Vagina (tissue), 2 donors: ENCODE results near the gene TNFRSF6B. TPM values are rescaled to one million over a fixed set of nuclear protein-coding genes. Genes with fewer than 3 reads are reported as not detected.

ENCODE experiments used
- DNase-seq, 2 donors: peaks; one replicate each; pipeline ENCODE4 v3.0.0-alpha.2; 2017; ENCODE audit errors: extremely low spot score in 2 of 2
- H3K27ac ChIP-seq: fragments of 200-600 bp; sonication (generic); one replicate; pipeline ENCODE4 v1.5.1; 2019
- H3K27me3 ChIP-seq: fragments of 200-600 bp; sonication (generic); one replicate; pipeline ENCODE4 v1.5.1; 2019
- H3K36me3 ChIP-seq, 2 donors: fragments of 200-600 bp; sonication (generic); one replicate each; pipeline ENCODE4 v1.5.1; 2017 to 2019
- H3K4me1 ChIP-seq: fragments of 200-600 bp; sonication (generic); one replicate; pipeline ENCODE4 v1.5.1; 2019
- H3K4me3 ChIP-seq, 2 donors: fragments of 200-600 bp; sonication (generic); 1 replicate in 1 of 2; 2 replicates in 1 of 2; pipeline ENCODE4 v1.5.1; 2016 to 2019
- H3K9me3 ChIP-seq: fragments of 200-600 bp; sonication (generic); one replicate; pipeline ENCODE4 v1.5.1; 2019
- POLR2A ChIP-seq, 2 donors: fragments of 450-650 bp; IDR thresholded peaks; one replicate each; pipeline ENCODE4 v1.6.1; 2017; ENCODE audit warnings: antibody characterized with exemption in 2 of 2, mild to moderate bottlenecking in 2 of 2, moderate library complexity in 2 of 2
- POLR2AphosphoS5 ChIP-seq, 2 donors: sonication (generic); formaldehyde crosslinking; IDR thresholded peaks; one replicate each; pipeline ENCODE4 v1.9.0; 2017; ENCODE audit warnings: antibody characterized with exemption in 2 of 2, mild to moderate bottlenecking in 2 of 2, low read depth in 1 of 2; ENCODE audit not compliant: insufficient read depth in 1 of 2
- intact Hi-C: fragments of 100-400 bp; cut with DNase I; formaldehyde crosslinking; loops from one replicate; pipeline ENCODE4 v1.15.1; 2023
- small RNA-seq: library from RNA; depleted of rRNA; stranded (forward); fragments of <200 nt; gene quantifications from one replicate; pipeline ENCODE3, GENCODE V24; 2016
- total RNA-seq: library from RNA; depleted of rRNA; stranded (reverse); fragments of >200 nt; gene quantifications from one replicate; pipeline ENCODE4 v1.2.3, GENCODE V29; 2016
- TF ChIP-seq, protein P1 (sequence below), 3 experiments: fragments of 450-650 bp in 2 of 3; fragments of 200-600 bp in 1 of 3; sonication (generic) in 1 of 3; IDR thresholded peaks; one replicate each; pipeline ENCODE4 v1.5.1; 2017 to 2019; ENCODE audit warnings: antibody characterized with exemption in 3 of 3, mild to moderate bottlenecking in 2 of 3, moderate library complexity in 2 of 3

The TNFRSF6B gene
- total RNA-seq, 1 donor from 2014 or later = 16.7 TPM

GRCh38 chr20:63745961-63746731, 49.7 kb downstream of the TNFRSF6B start:
- no peaks in the 10 kb centered on the region for H3K27me3 ChIP-seq
- peaks cover 0 to 19% of the 10 kb centered on the region in 2 donors for H3K36me3 ChIP-seq
- no peak for TF ChIP-seq POLR2A (IDR thresholded peaks at IDR 0.05)
- TF ChIP-seq, protein P1, sequence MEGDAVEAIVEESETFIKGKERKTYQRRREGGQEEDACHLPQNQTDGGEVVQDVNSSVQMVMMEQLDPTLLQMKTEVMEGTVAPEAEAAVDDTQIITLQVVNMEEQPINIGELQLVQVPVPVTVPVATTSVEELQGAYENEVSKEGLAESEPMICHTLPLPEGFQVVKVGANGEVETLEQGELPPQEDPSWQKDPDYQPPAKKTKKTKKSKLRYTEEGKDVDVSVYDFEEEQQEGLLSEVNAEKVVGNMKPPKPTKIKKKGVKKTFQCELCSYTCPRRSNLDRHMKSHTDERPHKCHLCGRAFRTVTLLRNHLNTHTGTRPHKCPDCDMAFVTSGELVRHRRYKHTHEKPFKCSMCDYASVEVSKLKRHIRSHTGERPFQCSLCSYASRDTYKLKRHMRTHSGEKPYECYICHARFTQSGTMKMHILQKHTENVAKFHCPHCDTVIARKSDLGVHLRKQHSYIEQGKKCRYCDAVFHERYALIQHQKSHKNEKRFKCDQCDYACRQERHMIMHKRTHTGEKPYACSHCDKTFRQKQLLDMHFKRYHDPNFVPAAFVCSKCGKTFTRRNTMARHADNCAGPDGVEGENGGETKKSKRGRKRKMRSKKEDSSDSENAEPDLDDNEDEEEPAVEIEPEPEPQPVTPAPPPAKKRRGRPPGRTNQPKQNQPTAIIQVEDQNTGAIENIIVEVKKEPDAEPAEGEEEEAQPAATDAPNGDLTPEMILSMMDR (IDR thresholded peaks at IDR 0.05) = no peak
- TF ChIP-seq POLR2AphosphoS5 (IDR thresholded peaks at IDR 0.05; ENCODE audit: insufficient read depth in 1 of 2, low read depth in 1 of 2) = no peak
- no peak overlapping the region for H3K4me3 ChIP-seq
- H3K27ac ChIP-seq = no peak overlapping the region
- peaks cover 14% of the 10 kb centered on the region for H3K4me1 ChIP-seq
- DNase-seq = no peak
- intact Hi-C loops = no loop called here
- no peaks in the 10 kb centered on the region for H3K9me3 ChIP-seq

GRCh38 chr20:63746751-63747315, 50.4 kb downstream of the TNFRSF6B start:
- DNase-seq = no peak
- no peaks in the 10 kb centered on the region for H3K9me3 ChIP-seq
- no peaks in the 10 kb centered on the region for H3K27me3 ChIP-seq
- no peak overlapping the region for H3K4me3 ChIP-seq
- H3K27ac ChIP-seq = no peak overlapping the region
- peaks cover 7% of the 10 kb centered on the region for H3K4me1 ChIP-seq
- intact Hi-C loops = no loop called here
- peaks cover 0 to 19% of the 10 kb centered on the region in 2 donors for H3K36me3 ChIP-seq
- TF ChIP-seq, protein P1 (IDR thresholded peaks at IDR 0.05) = no peak
- TF ChIP-seq POLR2AphosphoS5 (IDR thresholded peaks at IDR 0.05; ENCODE audit: insufficient read depth in 1 of 2, low read depth in 1 of 2) (no peak), POLR2A (IDR thresholded peaks at IDR 0.05) (no peak)

- H3K9me3 ChIP-seq = no peaks in the 10 kb centered on the region
- no peaks in the 10 kb centered on the region for H3K27me3 ChIP-seq
- peaks cover 0 to 11% of the 10 kb centered on the region in 2 donors for H3K36me3 ChIP-seq
- TF ChIP-seq, protein P1 (IDR thresholded peaks at IDR 0.05) = no peak
- TF ChIP-seq POLR2A (IDR thresholded peaks at IDR 0.05) (no peak), POLR2AphosphoS5 (IDR thresholded peaks at IDR 0.05; ENCODE audit: insufficient read depth in 1 of 2, low read depth in 1 of 2) (no peak)
- H3K4me1 ChIP-seq = no peaks in the 10 kb centered on the region
- no peak for DNase-seq
- H3K27ac ChIP-seq = no peak overlapping the region
- H3K4me3 ChIP-seq = no peak overlapping the region
- intact Hi-C loops = no loop called here
Observed at GRCh38 chr20:63747622-63748069, 51.2 kb downstream of the TNFRSF6B start.

Small RNAs within 50 kb of the gene (small RNA-seq; reads per million reads assigned to genes)
- gene LIME1 (not detected), gene TNFRSF6B (not detected)

Other genes with a start within 250 kb of the TNFRSF6B start
- gene KCNQ2, start 224.0 kb upstream of the TNFRSF6B start, total RNA-seq = 1.2 TPM
- 9.8 TPM for gene EEF1A2, start 197.6 kb upstream of the TNFRSF6B start, total RNA-seq
- gene PPDPF, start 175.9 kb upstream of the TNFRSF6B start, total RNA-seq = 198 TPM
- 25.8 TPM for gene PTK6, start 159.3 kb upstream of the TNFRSF6B start, total RNA-seq
- not detected for gene SRMS, start 148.9 kb upstream of the TNFRSF6B start, total RNA-seq
- not detected for gene FNDC11, start 142.5 kb upstream of the TNFRSF6B start, total RNA-seq
- 31.4 TPM for gene HELZ2, start 122.4 kb upstream of the TNFRSF6B start, total RNA-seq
- gene GMEB2, start 69.6 kb upstream of the TNFRSF6B start, total RNA-seq = 11.3 TPM
- gene STMN3, start 43.2 kb upstream of the TNFRSF6B start, total RNA-seq = 14.7 TPM
- 17.7 TPM for gene RTEL1, start 38.3 kb upstream of the TNFRSF6B start, total RNA-seq
- 30.9 TPM for gene ARFRP1, start 11.3 kb downstream of the TNFRSF6B start, total RNA-seq
- 30.4 TPM for gene ZGPAT, start 11.4 kb downstream of the TNFRSF6B start, total RNA-seq
- gene LIME1, start 40.0 kb downstream of the TNFRSF6B start, total RNA-seq = 32.4 TPM
- 33.1 TPM for gene SLC2A4RG, start 43.1 kb downstream of the TNFRSF6B start, total RNA-seq
- gene ZBTB46, start 134.6 kb downstream of the TNFRSF6B start, total RNA-seq = 7.4 TPM
- gene ABHD16B, start 164.8 kb downstream of the TNFRSF6B start, total RNA-seq = not detected
- 90.1 TPM for gene TPD52L2, start 168.6 kb downstream of the TNFRSF6B start, total RNA-seq
- gene DNAJC5, start 198.5 kb downstream of the TNFRSF6B start, total RNA-seq = 25.8 TPM